GM12878 (cell line): ENCODE results near the gene ERFL.

Source experiments
- BRCA1 ChIP-seq: IDR thresholded peaks from 2 replicates; pipeline ENCODE4 v1.6.1; 2011; ENCODE audit warnings: low read depth, low read length, improper control_type of control experiment
- CTCF ChIP-seq, 3 experiments: IDR thresholded peaks in 2 of 3; conservative IDR thresholded peaks in 1 of 3; 2 replicates each; pipeline ENCODE4 v1.5.1; 2011; ENCODE audit warnings: low read depth in 3 of 3, low read length in 3 of 3, mild to moderate bottlenecking in 3 of 3, control low read depth in 2 of 3, moderate library complexity in 2 of 3, inconsistent platforms in 1 of 3, mixed read lengths in 1 of 3; ENCODE audit not compliant: control insufficient read depth in 2 of 3, insufficient read depth in 1 of 3; ENCODE audit errors: extremely low read depth in 1 of 3
- E4F1 ChIP-seq: fragments of 450-650 bp; IDR thresholded peaks from 2 replicates; pipeline ENCODE4 v1.6.1; 2018; ENCODE audit warnings: borderline replicate concordance, mild to moderate bottlenecking; ENCODE audit not compliant: partially characterized antibody
- GABPA ChIP-seq: IDR thresholded peaks from 2 replicates; pipeline ENCODE4 v1.6.1; 2014; ENCODE audit warnings: antibody characterized with exemption, low read depth, mild to moderate bottlenecking, inconsistent platforms
- POLR2A ChIP-seq: IDR thresholded peaks from 2 replicates; pipeline ENCODE4 v1.6.1; 2011; ENCODE audit warnings: low read depth, mild to moderate bottlenecking, low read length
- RCOR1 ChIP-seq: conservative IDR thresholded peaks from 2 replicates; pipeline ENCODE4 v1.6.1; 2012; ENCODE audit warnings: low read depth, low read length, improper control_type of control experiment
- TAF1 ChIP-seq: IDR thresholded peaks from 2 replicates; pipeline ENCODE4 v1.6.1; 2011; ENCODE audit warnings: mild to moderate bottlenecking, low read depth, low read length, borderline replicate concordance
- USF1 ChIP-seq: IDR thresholded peaks from 2 replicates; pipeline ENCODE4 v1.6.1; 2011; ENCODE audit warnings: borderline replicate concordance, low read depth, mild to moderate bottlenecking, moderate library complexity, mixed read lengths, low read length; ENCODE audit not compliant: insufficient read depth; ENCODE audit errors: extremely low read length
- USF2 ChIP-seq: IDR thresholded peaks from 2 replicates; pipeline ENCODE4 v1.6.1; 2011; ENCODE audit warnings: low read depth, low read length, improper control_type of control experiment, borderline replicate concordance
- YY1 ChIP-seq: IDR thresholded peaks from 2 replicates; pipeline ENCODE4 v1.6.1; 2011; ENCODE audit warnings: low read depth, mild to moderate bottlenecking, low read length

GRCh38 chr19:41872384-41872774, 55.9 kb downstream of the ERFL start:
- TF ChIP-seq GABPA (no peak), RCOR1 (no peak), CTCF (IDR thresholded peaks at IDR 0.05 in 2 of 3, conservative IDR thresholded peaks at IDR 0.05 in 1 of 3; ENCODE audit: control insufficient read depth in 2 of 3, extremely low read depth in 1 of 3, insufficient read depth in 1 of 3, low read depth in 3 of 3, low read length in 3 of 3) (no peak), USF1 (no peak), E4F1 (no peak), TAF1 (no peak), YY1 (no peak), USF2 (no peak), BRCA1 (no peak), POLR2A (no peak)
